ENCODE measurements around the gene RNF157.

DNA sequence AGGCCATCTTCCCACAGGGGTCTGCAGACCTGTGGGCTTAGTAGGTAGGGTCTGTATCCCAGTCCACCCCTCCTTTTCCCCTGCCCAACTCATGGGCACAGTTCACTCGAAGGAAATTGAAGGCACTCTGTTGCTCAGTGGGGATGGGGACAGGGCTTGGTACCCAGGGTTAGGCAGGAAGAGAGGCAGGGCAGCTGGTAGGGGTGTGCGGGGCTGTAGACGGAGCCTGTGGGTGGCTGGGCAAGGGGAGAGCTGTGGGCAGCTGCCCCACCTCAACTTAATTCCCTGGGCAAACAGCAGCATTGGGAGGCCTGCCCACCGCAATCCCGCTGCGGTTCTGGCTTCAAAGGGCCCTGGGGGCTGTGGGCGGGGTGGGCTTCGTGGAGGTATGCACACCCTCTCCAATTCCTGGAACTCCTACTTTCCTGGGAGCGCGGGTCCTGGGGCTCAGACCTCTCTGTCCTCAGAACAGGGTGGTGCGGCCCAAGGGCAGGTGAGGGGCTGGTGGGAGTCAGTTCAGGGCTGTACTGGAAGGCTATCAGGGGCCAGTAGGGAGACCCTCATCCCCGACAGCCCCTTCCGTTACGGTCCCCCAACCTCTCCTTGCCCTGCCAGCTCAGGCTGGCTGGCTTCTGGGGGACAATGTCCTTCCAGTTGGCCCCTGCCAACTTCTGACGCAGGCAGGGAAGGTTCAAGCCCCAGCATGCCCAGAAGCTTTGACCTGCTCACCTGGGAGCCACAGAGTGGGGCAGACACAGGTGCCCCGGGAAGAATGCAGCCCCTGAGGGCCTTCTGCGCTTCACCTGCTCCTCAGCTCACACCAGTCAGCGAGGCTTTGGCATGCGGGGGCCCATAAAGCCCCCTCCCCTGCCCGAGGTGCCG lies 108.4 kb downstream of the RNF157 start:
- TF ChIP-seq POLR2A (IDR thresholded peaks at IDR 0.05): no peak
- TF ChIP-seq, protein P1, sequence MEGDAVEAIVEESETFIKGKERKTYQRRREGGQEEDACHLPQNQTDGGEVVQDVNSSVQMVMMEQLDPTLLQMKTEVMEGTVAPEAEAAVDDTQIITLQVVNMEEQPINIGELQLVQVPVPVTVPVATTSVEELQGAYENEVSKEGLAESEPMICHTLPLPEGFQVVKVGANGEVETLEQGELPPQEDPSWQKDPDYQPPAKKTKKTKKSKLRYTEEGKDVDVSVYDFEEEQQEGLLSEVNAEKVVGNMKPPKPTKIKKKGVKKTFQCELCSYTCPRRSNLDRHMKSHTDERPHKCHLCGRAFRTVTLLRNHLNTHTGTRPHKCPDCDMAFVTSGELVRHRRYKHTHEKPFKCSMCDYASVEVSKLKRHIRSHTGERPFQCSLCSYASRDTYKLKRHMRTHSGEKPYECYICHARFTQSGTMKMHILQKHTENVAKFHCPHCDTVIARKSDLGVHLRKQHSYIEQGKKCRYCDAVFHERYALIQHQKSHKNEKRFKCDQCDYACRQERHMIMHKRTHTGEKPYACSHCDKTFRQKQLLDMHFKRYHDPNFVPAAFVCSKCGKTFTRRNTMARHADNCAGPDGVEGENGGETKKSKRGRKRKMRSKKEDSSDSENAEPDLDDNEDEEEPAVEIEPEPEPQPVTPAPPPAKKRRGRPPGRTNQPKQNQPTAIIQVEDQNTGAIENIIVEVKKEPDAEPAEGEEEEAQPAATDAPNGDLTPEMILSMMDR (IDR thresholded peaks at IDR 0.05 in 4 of 5, conservative IDR thresholded peaks at IDR 0.05 in 1 of 5): no peak

Measured in gastrocnemius medialis (tissue), 4 donors.